ENCODE results near the gene DCBLD2.

DNA sequence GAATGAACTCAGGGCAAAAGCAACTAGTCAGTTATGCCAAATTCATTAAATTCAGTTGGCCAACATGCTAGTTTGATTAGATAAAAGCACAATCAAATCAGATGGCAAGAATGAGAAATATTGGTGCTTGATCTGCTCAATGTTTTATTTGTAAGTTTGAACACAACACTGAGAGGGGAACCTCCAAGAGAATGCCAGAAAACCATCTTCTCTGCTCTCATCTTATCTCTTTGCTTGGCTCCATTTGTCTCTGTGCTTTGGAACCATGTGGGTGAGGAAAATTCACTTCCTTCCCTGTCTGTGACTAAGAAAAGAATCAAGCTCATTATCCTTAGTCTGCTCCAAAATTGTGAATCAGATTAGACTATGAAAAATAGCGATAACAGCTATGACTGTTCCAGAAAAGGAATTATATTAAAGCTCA, 43.6 kb upstream of the DCBLD2 start:
- TF ChIP-seq POLR2A (IDR thresholded peaks at IDR 0.05; ENCODE audit: low read depth, low read length) (no peak), FOS (IDR thresholded peaks at IDR 0.05; ENCODE audit: low read depth, low read length) (no peak)
- TF ChIP-seq, protein P1, sequence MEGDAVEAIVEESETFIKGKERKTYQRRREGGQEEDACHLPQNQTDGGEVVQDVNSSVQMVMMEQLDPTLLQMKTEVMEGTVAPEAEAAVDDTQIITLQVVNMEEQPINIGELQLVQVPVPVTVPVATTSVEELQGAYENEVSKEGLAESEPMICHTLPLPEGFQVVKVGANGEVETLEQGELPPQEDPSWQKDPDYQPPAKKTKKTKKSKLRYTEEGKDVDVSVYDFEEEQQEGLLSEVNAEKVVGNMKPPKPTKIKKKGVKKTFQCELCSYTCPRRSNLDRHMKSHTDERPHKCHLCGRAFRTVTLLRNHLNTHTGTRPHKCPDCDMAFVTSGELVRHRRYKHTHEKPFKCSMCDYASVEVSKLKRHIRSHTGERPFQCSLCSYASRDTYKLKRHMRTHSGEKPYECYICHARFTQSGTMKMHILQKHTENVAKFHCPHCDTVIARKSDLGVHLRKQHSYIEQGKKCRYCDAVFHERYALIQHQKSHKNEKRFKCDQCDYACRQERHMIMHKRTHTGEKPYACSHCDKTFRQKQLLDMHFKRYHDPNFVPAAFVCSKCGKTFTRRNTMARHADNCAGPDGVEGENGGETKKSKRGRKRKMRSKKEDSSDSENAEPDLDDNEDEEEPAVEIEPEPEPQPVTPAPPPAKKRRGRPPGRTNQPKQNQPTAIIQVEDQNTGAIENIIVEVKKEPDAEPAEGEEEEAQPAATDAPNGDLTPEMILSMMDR (conservative IDR thresholded peaks at IDR 0.05; ENCODE audit: low read depth, low read length): no peak
